SHP77 (cell line): Measurements from ENCODE around the gene SMC4.

Source experiments
- DNase-seq, 2 experiments: peaks; one replicate each; lab custom pipeline; 2025; lab: John Stamatoyannopoulos, UW

SMC4 gene

DNA sequence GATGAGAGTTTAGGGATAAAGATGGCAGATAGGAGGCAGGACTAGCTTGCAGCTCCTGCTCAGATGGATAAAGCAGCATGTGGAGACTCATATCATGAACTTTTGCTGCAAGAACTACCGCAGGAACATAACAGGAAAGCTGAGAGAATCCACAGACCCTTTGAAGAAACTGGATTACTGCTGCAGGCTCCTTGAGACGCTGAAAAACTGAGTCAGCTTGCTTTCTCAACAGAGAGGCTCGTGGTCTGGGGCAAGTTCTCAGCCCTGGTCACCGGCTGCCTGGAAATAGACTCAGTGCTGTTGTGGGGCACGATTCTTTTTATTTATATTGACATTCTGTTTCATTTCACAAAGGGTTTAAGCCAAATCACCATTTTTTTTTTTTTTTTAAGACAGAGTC is 78.9 kb downstream of the SMC4 start:
- no peak for DNase-seq

DNA sequence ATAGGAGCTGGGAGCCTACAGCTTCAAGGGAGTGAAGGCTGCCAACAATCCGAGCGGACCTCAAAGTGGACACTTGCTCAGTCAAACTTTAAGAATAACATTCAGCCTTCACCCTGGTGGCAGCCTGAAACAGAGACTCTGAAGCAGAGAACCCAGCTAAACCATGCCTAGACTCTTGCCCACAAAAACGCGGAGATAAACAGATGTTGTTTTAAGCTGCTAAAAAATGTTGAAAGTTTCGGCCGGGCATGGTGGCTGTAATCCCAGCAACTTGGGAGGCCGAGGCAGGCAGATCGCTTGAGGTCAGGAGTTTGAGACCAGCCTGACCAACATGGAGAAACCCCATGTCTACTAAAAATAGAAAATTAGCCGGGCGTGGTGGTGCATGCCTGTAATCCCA is 79.9 kb downstream of the SMC4 start:
- no peak for DNase-seq

GRCh38 chr3:160480931-160481330 is 81.5 kb downstream of the SMC4 start:
- DNase-seq, result no peak

- DNase-seq, result no peak
Observed at GRCh38 chr3:160481856-160482255, 82.4 kb downstream of the SMC4 start.

GRCh38 chr3:160482796-160483195 is 83.3 kb downstream of the SMC4 start:
- DNase-seq, result no peak
